MV-4-11 (cell line): ENCODE results near the gene DSTYK.

Source experiments
- DNase-seq: peaks from one replicate; lab custom pipeline; 2025; lab: John Stamatoyannopoulos, UW

Gene DSTYK

GRCh38 chr1:205211169-205211838, at the start of gene DSTYK:
TSS of gene DSTYK (minus strand) at chr1:205211702. CDS start at chr1:205211535, 167 bp downstream.
- peak; percentile 93 for DNase-seq

GRCh38 chr1:205259998-205260397, 48.5 kb upstream of the DSTYK start:
- no peak for DNase-seq

GRCh38 chr1:205259324-205259832, 47.9 kb upstream of the DSTYK start:
- DNase-seq, result peak; percentile 59

GRCh38 chr1:205258719-205259118, 47.2 kb upstream of the DSTYK start:
- no peak for DNase-seq

- DNase-seq, result no peak
Observed at GRCh38 chr1:205258261-205258691, 46.8 kb upstream of the DSTYK start.

GRCh38 chr1:205257735-205258134, 46.2 kb upstream of the DSTYK start:
- DNase-seq, result no peak

- DNase-seq, result no peak
Observed at GRCh38 chr1:205256951-205257625, 45.6 kb upstream of the DSTYK start.

GRCh38 chr1:205255941-205256780, 44.7 kb upstream of the DSTYK start:
- peak; percentile 82 for DNase-seq

GRCh38 chr1:205251576-205251975, 40.1 kb upstream of the DSTYK start:
- no peak for DNase-seq

- DNase-seq, result no peak
Observed at GRCh38 chr1:205250699-205251098, 39.2 kb upstream of the DSTYK start.

GRCh38 chr1:205249651-205250050, 38.1 kb upstream of the DSTYK start:
- DNase-seq, result no peak

GRCh38 chr1:205248793-205249601, 37.5 kb upstream of the DSTYK start:
- DNase-seq, result no peak

GRCh38 chr1:205247130-205247921, 35.8 kb upstream of the DSTYK start:
- no peak for DNase-seq

- DNase-seq, result no peak
Observed at GRCh38 chr1:205246351-205247119, 35.0 kb upstream of the DSTYK start.

- no peak for DNase-seq
Observed at GRCh38 chr1:205245096-205245495, 33.6 kb upstream of the DSTYK start.

GRCh38 chr1:205244384-205244783, 32.9 kb upstream of the DSTYK start:
- no peak for DNase-seq

GRCh38 chr1:205243350-205244191, 32.1 kb upstream of the DSTYK start:
- DNase-seq, result no peak

GRCh38 chr1:205241366-205242030, 30.0 kb upstream of the DSTYK start:
- DNase-seq, result no peak

- DNase-seq, result no peak
Observed at GRCh38 chr1:205240569-205240968, 29.1 kb upstream of the DSTYK start.
